ENCODE measurements around the gene LIMD2. TPM values are rescaled to one million over a fixed set of nuclear protein-coding genes. Genes with fewer than 3 reads are reported as not detected.

The LIMD2 gene
- total RNA-seq, 1 experiment from 2014 or later = 93.5 TPM

- Histone ChIP-seq H3K4me2 (ENCODE audit: insufficient read depth, insufficient read length, low read length) (no peak overlapping the region), H3K79me1 (ENCODE audit: insufficient read depth, low read depth, low read length, poor library complexity, severe bottlenecking) (no peaks in the 10 kb centered on the region), H2BK15ac (ENCODE audit: low read depth, low read length) (no peak overlapping the region), H4K8ac (replicated peaks; ENCODE audit: insufficient read length, low read depth, low read length) (no peak overlapping the region), H3K9me3 (ENCODE audit: control insufficient read depth, low read depth, low read length) (no peaks in the 10 kb centered on the region), H2BK20ac (ENCODE audit: low read depth, low read length, poor library complexity, severe bottlenecking) (no peak overlapping the region), H3K14ac (ENCODE audit: insufficient read depth, low read length) (no peak overlapping the region), H3K79me2 (ENCODE audit: insufficient read depth, low read length) (no peaks in the 10 kb centered on the region), H2AFZ (ENCODE audit: low read length) (no peak overlapping the region), H3K4me1 (ENCODE audit: insufficient read depth, low read length) (peaks cover 3% of the 10 kb centered on the region; the same call in 1 of the 2 replicates), H3K23ac (ENCODE audit: insufficient read length, low read depth, low read length) (no peak overlapping the region), H4K20me1 (ENCODE audit: control insufficient read depth, insufficient read depth, insufficient read length) (no peaks in the 10 kb centered on the region), H3K56ac (ENCODE audit: insufficient read length, low read depth, low read length) (no peak overlapping the region), H3K27me3 (ENCODE audit: insufficient read depth, low read length) (no peaks in the 10 kb centered on the region), H2AK5ac (ENCODE audit: insufficient read length, low read length) (no peak overlapping the region), H4K5ac (ENCODE audit: insufficient read length, low read depth, low read length) (no peak overlapping the region), H3K4ac (ENCODE audit: low read depth, low read length) (no peak overlapping the region), H3K18ac (ENCODE audit: insufficient read length, low read depth, low read length) (no peak overlapping the region), H3K9ac (ENCODE audit: extremely low read depth, insufficient read length, low read length) (no peak overlapping the region), H3T11ph (ENCODE audit: low read length) (no peak overlapping the region), H2BK120ac (ENCODE audit: low read depth, low read length, poor library complexity, severe bottlenecking) (no peak overlapping the region), H2BK5ac (ENCODE audit: insufficient read length, low read length) (no peak overlapping the region), H3K27ac (ENCODE audit: insufficient read length, low read depth, low read length) (no peak overlapping the region), H4K91ac (ENCODE audit: insufficient read length, low read depth, low read length) (no peak overlapping the region), H3K23me2 (ENCODE audit: insufficient read length, low read depth, low read length, poor library complexity, severe bottlenecking) (no peaks in the 10 kb centered on the region), H2BK12ac (ENCODE audit: insufficient read length, low read depth, low read length) (no peak overlapping the region)
- Mint-ChIP-seq H3K27me3 (ENCODE audit: low read depth) (no peaks in the 10 kb centered on the region), H3K27ac (peak overlapping the region in 1 of 3 experiments; percentile 51; a peak in 2 of 7 replicates), H3K4me3 (no peak overlapping the region), H3K4me1 (peaks cover 20 to 22% of the 10 kb centered on the region in 2 experiments), H3K36me3 (ENCODE audit: insufficient read depth in 1 of 3, low read depth in 3 of 3) (peaks cover 0 to 3% (median 0%) of the 10 kb centered on the region in 3 experiments; a peak in 4 of 7 replicates), H3K9me3 (no peaks in the 10 kb centered on the region)
- DNase-seq = no peak
- no peak for TF ChIP-seq CTCF (conservative IDR thresholded peaks at IDR 0.05)
- no CpG with 5 or more reads among the region's 1 CpG for WGBS (ENCODE audit: extremely low coverage, insufficient read length, low lambda C conversion rate)
These were observed 19.2 kb downstream of the LIMD2 start for GRCh38 chr17:63680700-63681099.
